ENCODE measurements around the gene ADAMTSL1. TPM values are rescaled to one million over a fixed set of nuclear protein-coding genes. Genes with fewer than 3 reads are reported as not detected.

ADAMTSL1 gene
- total and polyA plus RNA-seq, 2 experiments from 2014 or later: 2.3 to 5.0 TPM

DNA sequence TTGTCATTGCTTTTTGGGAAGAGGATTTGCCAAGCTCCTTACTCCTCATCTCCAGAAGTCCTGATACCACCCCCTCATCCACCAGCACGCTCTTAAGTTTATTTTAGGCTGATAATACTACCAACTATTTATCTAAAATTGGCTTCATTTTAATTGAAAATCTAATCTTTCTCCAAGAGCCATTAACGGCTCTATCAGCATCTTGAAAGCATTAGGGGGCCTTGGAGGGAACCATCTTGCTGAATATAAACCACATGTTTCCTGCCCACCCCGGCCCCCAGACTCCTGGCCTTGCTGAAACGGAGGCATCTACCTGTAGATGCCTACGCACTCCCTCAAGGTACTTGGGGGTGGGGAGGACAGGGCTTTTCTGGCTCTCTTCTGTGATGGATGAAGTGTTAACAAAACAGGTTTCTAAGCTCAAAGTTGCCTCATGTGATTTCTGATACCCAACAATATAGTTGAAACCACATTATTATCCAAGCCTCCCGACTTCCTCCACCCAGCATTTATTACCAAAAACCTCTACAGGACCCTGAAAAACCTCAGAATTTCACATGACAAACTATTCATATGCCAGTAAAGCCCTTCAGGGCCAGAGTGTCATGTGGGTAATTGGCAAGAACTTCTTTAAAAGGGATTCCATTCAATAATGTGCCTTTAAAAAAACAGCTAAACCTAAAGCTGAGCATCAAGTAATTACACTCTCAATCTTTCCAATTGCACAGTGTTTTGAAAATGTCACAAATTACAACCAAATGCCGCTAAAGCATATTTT is 462.3 kb downstream of the ADAMTSL1 start:
- H3K9me3 Mint-ChIP-seq: no peaks in the 10 kb centered on the region
- no peak overlapping the region for H3K4me2 ChIP-seq
- H3K4me3 Mint-ChIP-seq: no peak overlapping the region
- H3K27ac ChIP-seq (ENCODE audit: low read depth): no peak overlapping the region
- TF ChIP-seq, protein P1, sequence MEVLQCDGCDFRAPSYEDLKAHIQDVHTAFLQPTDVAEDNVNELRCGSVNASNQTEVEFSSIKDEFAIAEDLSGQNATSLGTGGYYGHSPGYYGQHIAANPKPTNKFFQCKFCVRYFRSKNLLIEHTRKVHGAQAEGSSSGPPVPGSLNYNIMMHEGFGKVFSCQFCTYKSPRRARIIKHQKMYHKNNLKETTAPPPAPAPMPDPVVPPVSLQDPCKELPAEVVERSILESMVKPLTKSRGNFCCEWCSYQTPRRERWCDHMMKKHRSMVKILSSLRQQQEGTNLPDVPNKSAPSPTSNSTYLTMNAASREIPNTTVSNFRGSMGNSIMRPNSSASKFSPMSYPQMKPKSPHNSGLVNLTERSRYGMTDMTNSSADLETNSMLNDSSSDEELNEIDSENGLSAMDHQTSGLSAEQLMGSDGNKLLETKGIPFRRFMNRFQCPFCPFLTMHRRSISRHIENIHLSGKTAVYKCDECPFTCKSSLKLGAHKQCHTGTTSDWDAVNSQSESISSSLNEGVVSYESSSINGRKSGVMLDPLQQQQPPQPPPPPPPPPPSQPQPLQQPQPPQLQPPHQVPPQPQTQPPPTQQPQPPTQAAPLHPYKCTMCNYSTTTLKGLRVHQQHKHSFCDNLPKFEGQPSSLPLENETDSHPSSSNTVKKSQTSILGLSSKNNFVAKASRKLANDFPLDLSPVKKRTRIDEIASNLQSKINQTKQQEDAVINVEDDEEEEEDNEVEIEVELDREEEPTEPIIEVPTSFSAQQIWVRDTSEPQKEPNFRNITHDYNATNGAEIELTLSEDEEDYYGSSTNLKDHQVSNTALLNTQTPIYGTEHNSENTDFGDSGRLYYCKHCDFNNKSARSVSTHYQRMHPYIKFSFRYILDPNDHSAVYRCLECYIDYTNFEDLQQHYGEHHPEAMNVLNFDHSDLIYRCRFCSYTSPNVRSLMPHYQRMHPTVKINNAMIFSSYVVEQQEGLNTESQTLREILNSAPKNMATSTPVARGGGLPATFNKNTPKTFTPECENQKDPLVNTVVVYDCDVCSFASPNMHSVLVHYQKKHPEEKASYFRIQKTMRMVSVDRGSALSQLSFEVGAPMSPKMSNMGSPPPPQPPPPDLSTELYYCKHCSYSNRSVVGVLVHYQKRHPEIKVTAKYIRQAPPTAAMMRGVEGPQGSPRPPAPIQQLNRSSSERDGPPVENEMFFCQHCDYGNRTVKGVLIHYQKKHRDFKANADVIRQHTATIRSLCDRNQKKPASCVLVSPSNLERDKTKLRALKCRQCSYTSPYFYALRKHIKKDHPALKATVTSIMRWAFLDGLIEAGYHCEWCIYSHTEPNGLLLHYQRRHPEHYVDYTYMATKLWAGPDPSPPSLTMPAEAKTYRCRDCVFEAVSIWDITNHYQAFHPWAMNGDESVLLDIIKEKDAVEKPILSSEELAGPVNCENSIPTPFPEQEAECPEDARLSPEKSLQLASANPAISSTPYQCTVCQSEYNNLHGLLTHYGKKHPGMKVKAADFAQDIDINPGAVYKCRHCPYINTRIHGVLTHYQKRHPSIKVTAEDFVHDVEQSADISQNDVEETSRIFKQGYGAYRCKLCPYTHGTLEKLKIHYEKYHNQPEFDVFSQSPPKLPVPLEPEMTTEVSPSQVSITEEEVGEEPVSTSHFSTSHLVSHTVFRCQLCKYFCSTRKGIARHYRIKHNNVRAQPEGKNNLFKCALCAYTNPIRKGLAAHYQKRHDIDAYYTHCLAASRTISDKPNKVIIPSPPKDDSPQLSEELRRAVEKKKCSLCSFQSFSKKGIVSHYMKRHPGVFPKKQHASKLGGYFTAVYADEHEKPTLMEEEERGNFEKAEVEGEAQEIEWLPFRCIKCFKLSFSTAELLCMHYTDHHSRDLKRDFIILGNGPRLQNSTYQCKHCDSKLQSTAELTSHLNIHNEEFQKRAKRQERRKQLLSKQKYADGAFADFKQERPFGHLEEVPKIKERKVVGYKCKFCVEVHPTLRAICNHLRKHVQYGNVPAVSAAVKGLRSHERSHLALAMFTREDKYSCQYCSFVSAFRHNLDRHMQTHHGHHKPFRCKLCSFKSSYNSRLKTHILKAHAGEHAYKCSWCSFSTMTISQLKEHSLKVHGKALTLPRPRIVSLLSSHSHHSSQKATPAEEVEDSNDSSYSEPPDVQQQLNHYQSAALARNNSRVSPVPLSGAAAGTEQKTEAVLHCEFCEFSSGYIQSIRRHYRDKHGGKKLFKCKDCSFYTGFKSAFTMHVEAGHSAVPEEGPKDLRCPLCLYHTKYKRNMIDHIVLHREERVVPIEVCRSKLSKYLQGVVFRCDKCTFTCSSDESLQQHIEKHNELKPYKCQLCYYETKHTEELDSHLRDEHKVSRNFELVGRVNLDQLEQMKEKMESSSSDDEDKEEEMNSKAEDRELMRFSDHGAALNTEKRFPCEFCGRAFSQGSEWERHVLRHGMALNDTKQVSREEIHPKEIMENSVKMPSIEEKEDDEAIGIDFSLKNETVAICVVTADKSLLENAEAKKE (CRISPR knock-in tag; IDR thresholded peaks at IDR 0.05): no peak
- TF ChIP-seq, protein P2, sequence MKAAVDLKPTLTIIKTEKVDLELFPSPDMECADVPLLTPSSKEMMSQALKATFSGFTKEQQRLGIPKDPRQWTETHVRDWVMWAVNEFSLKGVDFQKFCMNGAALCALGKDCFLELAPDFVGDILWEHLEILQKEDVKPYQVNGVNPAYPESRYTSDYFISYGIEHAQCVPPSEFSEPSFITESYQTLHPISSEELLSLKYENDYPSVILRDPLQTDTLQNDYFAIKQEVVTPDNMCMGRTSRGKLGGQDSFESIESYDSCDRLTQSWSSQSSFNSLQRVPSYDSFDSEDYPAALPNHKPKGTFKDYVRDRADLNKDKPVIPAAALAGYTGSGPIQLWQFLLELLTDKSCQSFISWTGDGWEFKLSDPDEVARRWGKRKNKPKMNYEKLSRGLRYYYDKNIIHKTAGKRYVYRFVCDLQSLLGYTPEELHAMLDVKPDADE (IDR thresholded peaks at IDR 0.05): no peak
- TF ChIP-seq EZH2phosphoT487 (IDR thresholded peaks at IDR 0.05; ENCODE audit: unreplicated experiment) (no peak), EZH2 (IDR thresholded peaks at IDR 0.05; ENCODE audit: low read depth, unreplicated experiment) (no peak), ZNF114 (CRISPR knock-in tag; IDR thresholded peaks at IDR 0.05) (no peak), POLR2AphosphoS5 (IDR thresholded peaks at IDR 0.05; ENCODE audit: low read depth) (no peak), NANOG (IDR thresholded peaks at IDR 0.05; ENCODE audit: borderline replicate concordance) (no peak), STAT1 (IDR thresholded peaks at IDR 0.05; ENCODE audit: unreplicated experiment) (no peak), CREB1 (CRISPR knock-in tag; IDR thresholded peaks at IDR 0.05; ENCODE audit: low read depth) (no peak), ZNF331 (CRISPR knock-in tag; IDR thresholded peaks at IDR 0.05; ENCODE audit: low read depth) (no peak), JUNB (IDR thresholded peaks at IDR 0.05; ENCODE audit: unreplicated experiment) (no peak)
- TF ChIP-seq, protein P3, sequence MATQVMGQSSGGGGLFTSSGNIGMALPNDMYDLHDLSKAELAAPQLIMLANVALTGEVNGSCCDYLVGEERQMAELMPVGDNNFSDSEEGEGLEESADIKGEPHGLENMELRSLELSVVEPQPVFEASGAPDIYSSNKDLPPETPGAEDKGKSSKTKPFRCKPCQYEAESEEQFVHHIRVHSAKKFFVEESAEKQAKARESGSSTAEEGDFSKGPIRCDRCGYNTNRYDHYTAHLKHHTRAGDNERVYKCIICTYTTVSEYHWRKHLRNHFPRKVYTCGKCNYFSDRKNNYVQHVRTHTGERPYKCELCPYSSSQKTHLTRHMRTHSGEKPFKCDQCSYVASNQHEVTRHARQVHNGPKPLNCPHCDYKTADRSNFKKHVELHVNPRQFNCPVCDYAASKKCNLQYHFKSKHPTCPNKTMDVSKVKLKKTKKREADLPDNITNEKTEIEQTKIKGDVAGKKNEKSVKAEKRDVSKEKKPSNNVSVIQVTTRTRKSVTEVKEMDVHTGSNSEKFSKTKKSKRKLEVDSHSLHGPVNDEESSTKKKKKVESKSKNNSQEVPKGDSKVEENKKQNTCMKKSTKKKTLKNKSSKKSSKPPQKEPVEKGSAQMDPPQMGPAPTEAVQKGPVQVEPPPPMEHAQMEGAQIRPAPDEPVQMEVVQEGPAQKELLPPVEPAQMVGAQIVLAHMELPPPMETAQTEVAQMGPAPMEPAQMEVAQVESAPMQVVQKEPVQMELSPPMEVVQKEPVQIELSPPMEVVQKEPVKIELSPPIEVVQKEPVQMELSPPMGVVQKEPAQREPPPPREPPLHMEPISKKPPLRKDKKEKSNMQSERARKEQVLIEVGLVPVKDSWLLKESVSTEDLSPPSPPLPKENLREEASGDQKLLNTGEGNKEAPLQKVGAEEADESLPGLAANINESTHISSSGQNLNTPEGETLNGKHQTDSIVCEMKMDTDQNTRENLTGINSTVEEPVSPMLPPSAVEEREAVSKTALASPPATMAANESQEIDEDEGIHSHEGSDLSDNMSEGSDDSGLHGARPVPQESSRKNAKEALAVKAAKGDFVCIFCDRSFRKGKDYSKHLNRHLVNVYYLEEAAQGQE (IDR thresholded peaks at IDR 0.05; ENCODE audit: unreplicated experiment): no peak
- TF ChIP-seq, protein P4, sequence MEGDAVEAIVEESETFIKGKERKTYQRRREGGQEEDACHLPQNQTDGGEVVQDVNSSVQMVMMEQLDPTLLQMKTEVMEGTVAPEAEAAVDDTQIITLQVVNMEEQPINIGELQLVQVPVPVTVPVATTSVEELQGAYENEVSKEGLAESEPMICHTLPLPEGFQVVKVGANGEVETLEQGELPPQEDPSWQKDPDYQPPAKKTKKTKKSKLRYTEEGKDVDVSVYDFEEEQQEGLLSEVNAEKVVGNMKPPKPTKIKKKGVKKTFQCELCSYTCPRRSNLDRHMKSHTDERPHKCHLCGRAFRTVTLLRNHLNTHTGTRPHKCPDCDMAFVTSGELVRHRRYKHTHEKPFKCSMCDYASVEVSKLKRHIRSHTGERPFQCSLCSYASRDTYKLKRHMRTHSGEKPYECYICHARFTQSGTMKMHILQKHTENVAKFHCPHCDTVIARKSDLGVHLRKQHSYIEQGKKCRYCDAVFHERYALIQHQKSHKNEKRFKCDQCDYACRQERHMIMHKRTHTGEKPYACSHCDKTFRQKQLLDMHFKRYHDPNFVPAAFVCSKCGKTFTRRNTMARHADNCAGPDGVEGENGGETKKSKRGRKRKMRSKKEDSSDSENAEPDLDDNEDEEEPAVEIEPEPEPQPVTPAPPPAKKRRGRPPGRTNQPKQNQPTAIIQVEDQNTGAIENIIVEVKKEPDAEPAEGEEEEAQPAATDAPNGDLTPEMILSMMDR (conservative IDR thresholded peaks at IDR 0.05; ENCODE audit: low read depth in 2 of 2): no peak
- no peaks in the 10 kb centered on the region for H3K27me3 Mint-ChIP-seq (ENCODE audit: insufficient read depth, low read depth, poor library complexity)
- H3K36me3 Mint-ChIP-seq (ENCODE audit: low read depth): no peaks in the 10 kb centered on the region
- no peaks in the 10 kb centered on the region; the same call in 1 of the 2 replicates for H3K9me2 ChIP-seq (ENCODE audit: insufficient read depth)
- DNase-seq (ENCODE audit: low spot score): no peak
- H3K4me1 ChIP-seq (ENCODE audit: insufficient read depth): no peaks in the 10 kb centered on the region
- no peak overlapping the region for H3K4me3 ChIP-seq
- H3K4me1 Mint-ChIP-seq: no peaks in the 10 kb centered on the region; the same call in 2 of the 3 replicates
- H4K20me1 ChIP-seq (replicated peaks; ENCODE audit: insufficient read depth): no peaks in the 10 kb centered on the region
- H3K79me2 ChIP-seq (replicated peaks; ENCODE audit: insufficient read depth): no peaks in the 10 kb centered on the region
- no peak overlapping the region for H2AFZ ChIP-seq
- no peak for ATAC-seq
- no peaks in the 10 kb centered on the region for H3F3A ChIP-seq (replicated peaks; ENCODE audit: low read depth)
- H3K27ac Mint-ChIP-seq: no peak overlapping the region
- no peaks in the 10 kb centered on the region for H3K27me3 ChIP-seq (ENCODE audit: insufficient read depth)
- H3K36me3 ChIP-seq (ENCODE audit: insufficient read depth): no peaks in the 10 kb centered on the region
